GM08714 (cell line): ENCODE results near the gene AGAP5.
A peak's percentile ranks its signal among the peaks of the same experiment; 100 is the strongest.

Source experiments
- H3K4me3 ChIP-seq: fragments of 200-500 bp; sonication (Bioruptor generic); 2 replicates; pipeline ENCODE4 v1.5.1; 2014; ENCODE audit warnings: mild to moderate bottlenecking, low read length, inconsistent platforms
- ZNF274 ChIP-seq: IDR thresholded peaks from 2 replicates; pipeline ENCODE4 v1.6.1; 2012; ENCODE audit warnings: mild to moderate bottlenecking, low read depth, low read length

AGAP5 gene

GRCh38 chr10:73647875-73648651 lies 49.8 kb downstream of the AGAP5 start:
- peak overlapping the region; percentile 44; the same call in 1 of the 2 replicates for H3K4me3 ChIP-seq
- no peak for TF ChIP-seq ZNF274

DNA sequence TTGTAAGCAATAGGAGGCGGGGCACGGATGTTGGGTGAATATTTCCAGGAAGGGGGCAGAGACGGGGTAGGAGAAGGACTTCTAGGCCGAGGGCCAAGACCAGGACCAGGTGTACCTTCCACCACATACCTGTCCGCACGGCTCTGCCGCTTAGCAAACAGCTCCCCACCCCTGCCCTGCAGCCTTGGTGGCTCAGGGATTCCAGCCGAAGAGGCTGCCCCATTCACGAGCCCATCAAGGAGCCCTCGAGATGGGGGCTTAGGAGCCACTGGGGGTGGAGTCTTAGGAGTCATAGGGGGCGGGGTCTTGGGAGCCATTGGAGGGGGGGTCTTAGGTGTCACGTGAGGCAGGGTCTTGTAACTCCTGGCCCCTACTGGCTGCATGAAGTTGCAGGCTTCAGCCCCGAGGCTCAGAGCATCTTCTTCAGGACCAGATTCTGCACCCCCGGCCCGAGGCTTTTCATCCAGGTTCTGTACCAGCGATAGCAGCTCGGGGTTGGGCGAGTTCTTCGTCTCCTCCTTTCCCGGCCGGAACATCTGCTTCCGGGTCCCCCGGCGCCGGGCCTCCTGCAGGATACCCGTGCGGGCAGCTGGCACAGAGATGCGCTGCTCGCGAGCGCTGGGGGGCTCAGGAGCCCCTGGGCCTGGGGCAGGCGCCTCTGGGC lies 50.6 kb downstream of the AGAP5 start:
- TF ChIP-seq ZNF274 = no peak
- peak overlapping the region; percentile 44; the same call in 1 of the 2 replicates for H3K4me3 ChIP-seq

DNA sequence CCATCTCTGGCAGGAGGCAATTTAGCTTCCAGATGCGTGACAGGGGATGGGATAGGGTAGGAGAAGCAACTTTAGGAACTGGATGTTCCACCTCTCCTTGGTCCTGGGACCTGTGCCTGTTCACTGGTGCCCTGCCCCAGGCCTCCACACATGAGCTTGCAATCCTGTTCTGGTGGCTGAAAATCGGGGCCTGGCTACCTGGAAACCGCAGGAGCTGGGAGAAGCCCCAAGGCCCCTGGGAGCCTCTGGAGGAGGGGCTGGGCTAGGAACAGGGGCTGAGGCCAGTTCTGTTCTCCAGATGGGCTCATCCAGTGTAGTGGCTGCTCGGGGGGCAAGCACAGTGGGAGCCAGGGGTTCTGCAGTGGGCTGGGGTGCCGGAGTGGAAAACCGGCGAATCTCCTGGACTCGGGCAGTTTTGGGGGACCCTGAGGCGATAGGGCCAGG lies 51.3 kb downstream of the AGAP5 start:
- TF ChIP-seq ZNF274 = no peak
- no peak overlapping the region for H3K4me3 ChIP-seq

DNA sequence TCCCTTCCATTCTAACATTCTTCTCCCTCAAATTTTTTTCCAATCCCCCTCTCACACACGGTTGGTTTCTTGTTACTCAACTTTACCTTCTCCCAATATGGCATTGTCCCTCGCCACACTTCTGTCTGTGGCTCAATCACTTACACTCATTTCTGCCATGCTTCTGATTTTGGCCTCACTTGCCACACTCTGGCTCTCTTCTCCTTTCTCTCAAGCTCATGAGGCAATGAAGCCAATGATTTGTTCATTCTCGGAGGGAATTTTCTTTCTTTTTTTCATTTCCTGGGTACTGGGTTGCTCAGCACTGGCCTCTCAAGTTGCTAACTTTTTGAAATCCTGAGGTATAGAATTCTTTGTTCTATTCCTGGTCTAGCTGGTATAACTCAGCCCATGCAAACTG lies 52.7 kb downstream of the AGAP5 start:
- TF ChIP-seq ZNF274 = no peak
- no peak overlapping the region for H3K4me3 ChIP-seq

DNA sequence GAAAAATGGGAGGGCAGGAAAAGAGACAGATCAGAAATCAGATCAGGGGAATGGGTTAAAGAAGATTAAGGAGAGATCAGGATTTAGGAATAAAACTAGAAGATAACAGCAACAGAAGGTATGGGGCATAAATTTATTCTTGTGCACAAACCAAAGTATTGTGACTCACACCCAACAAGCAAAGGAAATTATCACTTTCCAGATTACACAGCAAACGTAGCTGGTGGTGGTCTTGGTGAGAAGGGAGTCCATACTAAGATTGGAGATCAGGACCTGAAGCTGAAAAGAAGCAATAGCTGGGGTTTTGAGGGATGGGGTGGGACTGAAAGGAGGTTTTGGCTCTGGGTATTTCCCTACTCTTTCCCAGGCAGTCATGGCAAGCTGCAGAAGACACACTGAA lies 53.1 kb downstream of the AGAP5 start:
- TF ChIP-seq ZNF274 = no peak

DNA sequence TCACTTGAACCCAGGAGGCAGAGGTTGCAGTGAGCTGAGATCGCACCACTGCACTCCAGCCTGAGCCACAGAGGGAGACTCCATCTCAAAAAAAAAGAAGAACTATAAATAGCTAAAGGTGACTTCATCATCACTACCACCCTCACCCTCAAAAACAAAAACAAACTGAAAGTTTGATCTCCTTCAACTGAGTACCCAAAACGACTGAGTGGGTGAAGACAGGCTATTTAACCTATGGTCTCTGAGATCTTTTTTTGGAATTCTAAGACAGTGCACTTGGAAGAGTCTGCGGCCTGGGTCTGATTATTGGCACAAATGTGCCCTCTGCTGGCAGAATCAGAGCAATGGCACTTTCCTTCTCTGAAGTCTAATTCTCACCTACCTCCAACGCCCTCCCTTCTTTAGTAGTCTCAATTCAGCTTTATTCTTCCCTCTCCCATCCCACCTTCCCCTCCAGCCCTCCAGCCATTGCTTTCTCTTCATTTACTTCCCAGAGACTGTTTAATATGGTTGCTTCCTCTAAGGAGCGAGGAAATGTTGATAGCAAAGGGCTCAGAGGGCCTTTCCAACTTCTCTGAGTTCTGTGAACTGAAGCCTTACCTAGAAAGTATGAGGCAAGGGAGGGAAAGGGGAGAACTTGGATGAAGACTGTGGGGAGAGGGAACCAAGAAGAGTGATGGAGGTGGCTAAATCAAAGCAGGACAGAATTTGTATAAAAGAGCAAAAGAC lies 53.7 kb downstream of the AGAP5 start:
- no peak overlapping the region for H3K4me3 ChIP-seq

More for the DNA sequence above, 53.1 kb downstream of the AGAP5 start:
- no peak overlapping the region for H3K4me3 ChIP-seq

GRCh38 chr10:73643362-73643761 lies 54.5 kb downstream of the AGAP5 start:
- no peak for TF ChIP-seq ZNF274
- H3K4me3 ChIP-seq = no peak overlapping the region

More for the DNA sequence above, 53.7 kb downstream of the AGAP5 start:
- no peak for TF ChIP-seq ZNF274

DNA sequence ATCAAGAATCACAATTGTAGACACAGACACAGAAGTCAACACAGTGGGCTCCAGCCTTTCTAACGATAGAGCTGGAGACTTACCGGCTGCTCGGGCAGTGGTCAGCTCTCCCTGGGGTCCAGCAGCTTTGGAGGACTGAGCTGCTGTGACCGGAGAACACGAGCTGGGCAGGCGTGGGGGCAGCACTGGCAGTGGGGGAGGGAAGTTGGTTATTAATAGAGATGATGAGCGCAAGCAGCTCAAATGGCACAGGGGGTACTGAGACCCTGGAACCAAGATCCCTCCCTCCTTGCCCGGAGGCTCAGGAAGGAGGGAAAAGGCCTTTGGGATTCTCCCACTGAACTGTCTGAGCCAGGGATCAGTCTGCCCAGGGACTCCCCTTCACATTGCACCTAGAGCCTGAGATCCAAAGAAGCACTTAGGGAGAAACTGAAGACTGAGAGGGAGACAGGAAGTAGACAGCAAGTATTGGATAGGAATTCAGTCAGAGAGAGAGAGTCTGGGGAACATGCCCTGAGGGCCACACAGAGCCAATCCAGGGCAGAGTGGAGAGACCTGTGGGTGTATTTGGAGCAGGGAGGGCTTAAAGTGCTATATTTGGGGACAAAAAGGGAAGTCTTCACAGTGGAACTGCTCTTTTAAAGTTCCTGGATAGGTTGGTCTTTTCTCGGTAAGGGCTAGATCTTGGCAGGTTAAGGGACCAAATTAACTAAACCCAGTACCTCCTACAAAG lies 56.4 kb downstream of the AGAP5 start, which contains the start of gene MYOZ1:
TSS of gene MYOZ1 (minus strand) at position 147 of the 733 bp plus-strand sequence. CDS start 1,457 bp downstream, outside the sequence.
- TF ChIP-seq ZNF274 = no peak
- H3K4me3 ChIP-seq = no peak within 1 kb of the TSS

- TF ChIP-seq ZNF274 = no peak
- no peak overlapping the region for H3K4me3 ChIP-seq
Observed at GRCh38 chr10:73639286-73639685, 58.6 kb downstream of the AGAP5 start.

- TF ChIP-seq ZNF274 = no peak
- H3K4me3 ChIP-seq = no peak overlapping the region
Observed at GRCh38 chr10:73635781-73636180, 62.1 kb downstream of the AGAP5 start.

GRCh38 chr10:73634421-73634820 lies 63.5 kb downstream of the AGAP5 start:
- no peak for TF ChIP-seq ZNF274
- H3K4me3 ChIP-seq = no peak overlapping the region

- TF ChIP-seq ZNF274 = no peak
- H3K4me3 ChIP-seq = no peak overlapping the region
Observed at GRCh38 chr10:73629165-73629564, 68.7 kb downstream of the AGAP5 start.

- no peak overlapping the region for H3K4me3 ChIP-seq
- no peak for TF ChIP-seq ZNF274
Observed at GRCh38 chr10:73628405-73628804, 69.5 kb downstream of the AGAP5 start.

- no peak for TF ChIP-seq ZNF274
- no peak overlapping the region for H3K4me3 ChIP-seq
Observed at GRCh38 chr10:73627300-73627699, 70.6 kb downstream of the AGAP5 start.
